A673 (cell line): ENCODE data around the gene NIN.

Experiments used
- EZH2 ChIP-seq: fragments of 200-600 bp; sonication (generic); IDR thresholded peaks from 2 replicates; pipeline ENCODE4 v1.6.1; 2017; ENCODE audit warnings: borderline replicate concordance, low read depth, mild to moderate bottlenecking, mixed read lengths, antibody characterized with exemption, low read length; ENCODE audit not compliant: poor library complexity, severe bottlenecking
- TF ChIP-seq, protein P1 (sequence below): fragments of 300-800, 200-600 bp; sonication (generic); conservative IDR thresholded peaks from 2 replicates; pipeline ENCODE4 v1.5.1; 2017; ENCODE audit warnings: low read depth, mild to moderate bottlenecking, antibody characterized with exemption, low read length, moderate library complexity, mixed read lengths

GRCh38 chr14:50837271-50837670, 6.3 kb upstream of the NIN start:
- TF ChIP-seq, protein P1, sequence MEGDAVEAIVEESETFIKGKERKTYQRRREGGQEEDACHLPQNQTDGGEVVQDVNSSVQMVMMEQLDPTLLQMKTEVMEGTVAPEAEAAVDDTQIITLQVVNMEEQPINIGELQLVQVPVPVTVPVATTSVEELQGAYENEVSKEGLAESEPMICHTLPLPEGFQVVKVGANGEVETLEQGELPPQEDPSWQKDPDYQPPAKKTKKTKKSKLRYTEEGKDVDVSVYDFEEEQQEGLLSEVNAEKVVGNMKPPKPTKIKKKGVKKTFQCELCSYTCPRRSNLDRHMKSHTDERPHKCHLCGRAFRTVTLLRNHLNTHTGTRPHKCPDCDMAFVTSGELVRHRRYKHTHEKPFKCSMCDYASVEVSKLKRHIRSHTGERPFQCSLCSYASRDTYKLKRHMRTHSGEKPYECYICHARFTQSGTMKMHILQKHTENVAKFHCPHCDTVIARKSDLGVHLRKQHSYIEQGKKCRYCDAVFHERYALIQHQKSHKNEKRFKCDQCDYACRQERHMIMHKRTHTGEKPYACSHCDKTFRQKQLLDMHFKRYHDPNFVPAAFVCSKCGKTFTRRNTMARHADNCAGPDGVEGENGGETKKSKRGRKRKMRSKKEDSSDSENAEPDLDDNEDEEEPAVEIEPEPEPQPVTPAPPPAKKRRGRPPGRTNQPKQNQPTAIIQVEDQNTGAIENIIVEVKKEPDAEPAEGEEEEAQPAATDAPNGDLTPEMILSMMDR: no peak
- TF ChIP-seq EZH2: no peak
